A172 (cell line): ENCODE results near the gene KCNK13. TPM values are rescaled to one million over a fixed set of nuclear protein-coding genes. Genes with fewer than 3 reads are reported as not detected.

Experiments used
- DNase-seq: peaks from one replicate; pipeline ENCODE4 v3.0.0-alpha.2; 2015; ENCODE audit warnings: low spot score
- total RNA-seq: library from RNA; depleted of rRNA; stranded (reverse); fragments of >200 nt; shearing (Covaris generic); gene quantifications from 2 replicates; pipeline ENCODE4 v1.2.3, GENCODE V29; 2014

Gene KCNK13
- total RNA-seq, 1 experiment from 2014 or later, result not detected

DNA sequence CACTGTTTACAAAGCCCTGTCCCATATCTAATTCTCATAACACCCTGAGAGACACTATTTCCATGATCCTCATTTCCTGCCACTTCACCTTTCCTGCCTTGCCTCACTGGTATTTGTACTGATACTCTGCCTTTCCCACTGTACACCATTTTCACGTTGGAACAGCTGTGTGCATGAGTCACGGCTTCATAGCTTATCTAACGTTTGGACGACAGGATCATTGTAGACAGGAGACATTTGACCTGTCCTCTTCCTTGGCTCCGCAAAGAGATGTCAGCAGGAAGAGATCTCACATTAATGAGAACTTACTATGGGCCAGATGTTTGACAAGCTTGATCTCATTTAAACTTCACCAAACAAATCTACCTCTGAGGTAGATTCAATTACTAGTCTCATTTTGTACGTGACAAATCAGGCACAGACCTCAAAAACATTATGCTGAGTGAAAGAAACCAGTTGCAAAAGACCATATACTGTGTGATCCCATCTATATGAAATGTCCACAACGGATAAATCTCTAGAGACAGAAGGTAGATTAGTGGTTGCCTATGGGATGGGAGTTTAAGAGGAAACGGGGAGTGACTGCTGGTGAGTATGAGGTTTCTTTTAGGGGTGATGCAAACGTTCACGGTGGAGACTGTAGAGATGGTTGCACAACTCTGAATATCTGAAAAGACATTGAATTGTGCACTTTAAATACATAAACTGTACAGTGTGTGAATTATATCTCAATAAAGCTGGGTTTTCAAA is 71.2 kb downstream of the KCNK13 start:
- peak; percentile 18 for DNase-seq

DNA sequence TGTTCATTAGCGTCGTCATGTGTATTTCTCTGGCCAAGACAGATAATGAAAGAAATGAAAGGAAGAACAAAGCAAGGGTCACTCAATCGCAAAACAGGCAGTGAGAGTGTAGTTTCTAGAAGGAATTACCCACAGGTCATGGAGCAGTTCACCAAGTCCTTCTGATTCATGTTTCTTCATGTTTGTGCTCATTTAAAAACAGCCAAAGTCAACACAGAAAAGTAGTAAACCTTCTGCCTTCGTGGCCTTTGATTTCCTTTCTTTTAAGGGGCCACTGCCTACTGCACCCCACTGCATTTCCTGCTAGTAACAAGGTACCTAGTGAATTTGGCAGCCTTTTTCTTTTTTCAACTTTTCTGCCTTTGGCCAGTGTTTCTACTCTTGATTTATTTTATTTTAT is 75.1 kb downstream of the KCNK13 start:
- no peak for DNase-seq

DNA sequence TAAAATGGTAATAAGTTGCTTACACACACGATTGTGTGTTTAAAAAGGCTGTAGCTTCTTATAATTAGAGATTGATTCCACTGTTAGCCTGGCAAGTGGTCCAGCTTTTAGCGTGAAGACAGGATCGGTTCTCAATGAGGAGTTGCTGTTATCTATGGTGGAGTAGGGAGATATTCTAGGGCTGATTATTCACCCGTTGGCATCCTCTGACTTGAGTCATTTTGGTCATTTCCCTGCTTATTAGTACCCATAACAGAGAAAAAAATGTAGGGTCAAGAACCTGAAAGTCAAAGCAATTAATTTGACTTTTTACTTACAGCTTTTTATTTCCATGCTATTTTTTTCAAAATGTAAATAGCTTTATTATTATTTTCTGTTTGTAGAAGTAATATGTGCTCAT is 76.0 kb downstream of the KCNK13 start:
- DNase-seq, result peak; percentile 87

DNA sequence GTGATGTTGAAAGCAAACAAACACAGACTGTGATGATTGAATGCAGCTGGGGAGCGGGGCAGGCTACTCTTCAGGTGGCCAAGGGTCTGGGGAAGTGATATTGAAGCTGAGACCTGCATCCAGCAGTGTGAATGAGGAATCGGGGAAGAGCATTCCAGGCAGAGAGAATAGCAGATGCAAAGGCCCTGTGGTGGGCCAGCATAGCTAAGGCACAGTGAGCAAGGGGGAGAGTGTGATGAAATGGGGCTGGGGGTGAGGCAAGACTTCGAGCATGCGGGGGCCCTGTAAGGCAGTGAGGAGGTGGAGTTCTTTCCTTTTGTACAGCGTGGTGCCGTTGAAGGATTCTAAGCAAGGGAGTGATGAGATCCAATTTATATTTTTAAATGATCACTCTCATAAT is 77.4 kb downstream of the KCNK13 start:
- DNase-seq, result no peak

DNA sequence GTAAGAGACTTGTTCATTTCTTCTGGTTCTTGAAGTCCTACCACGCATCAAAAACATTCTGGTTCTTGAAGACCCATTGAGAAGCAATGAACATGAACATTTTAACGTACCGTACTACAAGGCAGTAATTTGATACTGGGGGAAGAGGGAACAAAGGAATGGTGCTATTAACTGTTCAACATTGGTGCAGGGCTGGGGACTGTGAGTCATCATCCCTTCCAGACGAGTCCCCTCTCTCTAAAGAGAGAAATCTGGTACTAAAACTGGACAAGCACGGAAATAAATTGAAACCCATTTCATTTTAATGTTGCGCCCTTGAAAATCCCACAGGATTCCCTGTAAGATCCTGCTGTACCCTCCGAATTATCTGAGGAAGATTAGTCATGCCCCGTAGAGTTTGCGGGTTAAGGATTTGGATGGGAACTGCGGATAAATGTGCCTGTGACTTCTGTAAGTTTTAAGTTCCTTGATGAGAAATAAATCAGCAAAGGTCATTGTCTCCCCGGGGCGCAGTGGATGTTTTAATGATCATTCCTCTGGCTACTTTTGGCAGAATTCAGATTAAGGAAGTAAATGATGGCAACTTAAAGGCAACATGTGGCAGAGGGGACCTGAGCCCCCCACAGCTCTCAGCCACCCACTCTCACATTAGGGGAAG is 78.6 kb downstream of the KCNK13 start:
- peak; percentile 75 for DNase-seq

DNA sequence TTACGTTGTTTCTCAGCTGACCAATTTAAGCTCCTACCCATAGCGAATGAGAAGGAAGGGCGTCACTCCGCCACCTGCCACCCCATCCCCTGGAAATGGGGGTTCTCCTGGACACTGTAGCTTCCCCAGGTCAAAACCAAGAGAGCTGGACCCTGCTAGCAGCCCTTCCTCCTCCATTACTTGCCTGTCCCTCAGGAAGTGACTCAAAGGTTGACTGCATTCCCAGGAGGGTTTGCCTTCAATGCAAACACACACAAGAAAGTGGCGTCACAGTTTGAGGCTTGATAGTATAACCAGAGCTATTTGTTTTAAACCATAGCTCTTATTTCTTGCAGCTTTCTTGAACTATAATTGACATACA is 79.1 kb downstream of the KCNK13 start:
- DNase-seq, result peak; percentile 90

DNA sequence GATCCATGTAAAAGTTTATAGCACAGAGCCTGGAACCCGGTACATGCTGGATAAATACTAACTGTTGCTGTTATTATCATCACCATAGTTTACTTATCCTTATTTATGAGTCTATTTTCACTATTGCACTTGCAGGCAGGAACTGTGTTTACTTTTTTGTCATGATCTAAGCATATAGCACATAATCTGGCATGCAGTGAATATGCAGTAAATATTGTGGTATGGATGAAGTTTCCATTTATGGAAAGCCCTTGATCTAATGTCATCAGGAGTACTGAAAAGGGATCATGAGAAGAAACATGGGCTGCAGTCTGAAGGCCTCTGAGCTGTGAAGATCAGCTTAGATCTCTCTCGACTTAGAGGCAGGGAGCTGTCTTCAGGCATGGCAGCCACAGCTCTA is 91.6 kb downstream of the KCNK13 start:
- no peak for DNase-seq

DNA sequence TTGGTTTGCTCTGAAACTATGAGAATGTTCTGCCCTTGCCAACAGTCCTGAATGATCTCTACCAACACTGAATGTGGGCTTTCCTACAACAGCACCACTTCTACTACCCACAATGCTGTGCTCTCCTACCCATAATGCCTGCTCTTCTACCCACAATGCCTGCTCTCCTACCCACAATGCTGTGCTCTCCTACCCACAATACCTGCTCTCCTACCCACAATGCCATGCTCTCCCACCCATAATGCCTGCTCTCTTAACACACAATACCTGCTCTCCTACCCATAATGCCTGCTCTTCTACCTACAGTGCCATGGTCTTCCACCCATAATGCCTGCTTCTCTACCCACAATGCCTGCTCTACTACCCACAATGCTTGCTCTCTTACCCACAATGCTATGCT is 92.3 kb downstream of the KCNK13 start:
- no peak for DNase-seq

DNA sequence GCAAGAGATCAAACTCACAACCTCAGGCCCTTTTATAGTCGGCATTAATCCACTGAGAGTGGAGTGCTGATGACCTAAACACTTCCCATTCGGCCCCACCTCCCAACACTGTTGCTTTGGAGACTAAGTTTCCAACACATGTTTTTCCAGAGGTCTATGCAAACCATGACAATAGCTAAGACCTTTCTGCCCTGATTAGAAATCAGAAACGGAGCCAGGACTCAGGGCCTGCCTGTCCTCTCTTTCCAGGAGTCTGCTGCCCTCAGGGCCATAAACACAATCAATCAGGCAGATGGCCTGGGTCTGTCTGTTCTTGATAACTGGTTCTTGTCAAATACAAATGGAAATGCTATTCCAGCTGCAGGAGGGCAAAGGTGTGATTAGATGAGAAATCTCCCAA is 97.4 kb downstream of the KCNK13 start:
- no peak for DNase-seq

DNA sequence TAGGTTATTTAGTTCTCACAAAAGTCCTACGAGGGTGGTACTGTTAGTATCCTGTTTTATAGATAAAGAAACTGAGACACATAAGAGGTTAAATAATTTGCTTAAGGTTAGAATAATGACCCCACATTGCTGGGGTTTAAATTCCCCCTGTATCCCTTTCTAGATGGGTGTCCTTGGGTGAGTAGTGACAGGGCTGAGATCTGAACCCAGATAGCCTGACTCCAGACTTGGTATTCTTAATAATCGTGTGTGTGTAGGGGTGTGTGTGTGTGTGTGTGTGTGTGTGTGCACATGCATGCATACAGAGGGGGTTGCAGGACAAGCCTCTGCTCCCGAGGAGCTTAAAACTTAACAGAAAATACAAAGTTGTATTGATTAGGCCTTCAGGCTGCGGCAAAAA is 97.9 kb downstream of the KCNK13 start:
- DNase-seq, result no peak

DNA sequence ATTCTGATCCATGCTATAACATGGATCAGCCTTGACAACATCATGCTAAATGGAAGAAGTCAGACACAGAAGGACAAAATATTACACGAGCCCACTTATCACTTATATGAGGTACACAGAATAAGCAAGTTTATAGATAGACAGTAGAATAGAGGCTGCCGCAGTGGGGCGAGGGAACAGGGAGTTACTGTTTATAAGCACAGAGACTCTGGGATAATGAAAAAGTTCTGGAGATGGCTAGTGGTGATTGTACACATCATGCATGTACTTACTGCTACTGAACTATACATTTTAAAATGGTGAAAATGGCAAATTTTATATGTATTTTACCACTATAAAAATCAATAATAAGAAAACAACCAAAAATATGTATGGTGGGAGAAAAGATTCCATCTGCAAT is 99.3 kb downstream of the KCNK13 start:
- DNase-seq, result no peak

DNA sequence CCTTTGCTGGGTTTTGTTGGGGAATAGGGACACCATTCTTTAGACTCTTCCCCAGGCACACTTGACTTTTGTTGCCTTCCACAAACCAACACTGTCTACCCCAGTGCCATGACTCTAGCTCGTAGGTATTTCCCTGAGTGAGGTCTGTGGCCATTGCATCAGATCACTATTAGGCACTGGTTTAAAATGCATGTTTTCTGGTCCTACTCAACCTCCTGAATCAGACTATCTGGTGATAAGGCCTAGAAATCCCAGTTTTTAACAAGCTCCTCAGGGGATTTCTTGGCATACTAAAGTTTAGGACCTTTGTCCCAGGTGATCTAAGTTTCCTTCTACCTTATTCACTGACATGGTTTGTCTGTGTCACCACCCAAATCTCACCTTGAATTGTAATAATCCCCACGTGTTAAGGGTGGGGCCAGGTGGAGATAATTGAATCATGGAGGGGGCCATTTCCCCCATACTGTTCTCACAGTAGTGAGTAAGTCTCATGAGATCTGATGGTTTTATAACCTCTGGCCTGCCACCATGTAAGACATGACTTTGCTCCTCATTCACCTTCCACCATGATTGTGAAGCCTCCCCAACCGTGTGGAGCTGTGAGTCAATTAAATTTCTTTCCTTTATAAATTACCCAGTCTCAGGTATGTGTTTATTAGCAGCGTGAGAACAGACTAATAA is 106.8 kb downstream of the KCNK13 start:
- no peak for DNase-seq

DNA sequence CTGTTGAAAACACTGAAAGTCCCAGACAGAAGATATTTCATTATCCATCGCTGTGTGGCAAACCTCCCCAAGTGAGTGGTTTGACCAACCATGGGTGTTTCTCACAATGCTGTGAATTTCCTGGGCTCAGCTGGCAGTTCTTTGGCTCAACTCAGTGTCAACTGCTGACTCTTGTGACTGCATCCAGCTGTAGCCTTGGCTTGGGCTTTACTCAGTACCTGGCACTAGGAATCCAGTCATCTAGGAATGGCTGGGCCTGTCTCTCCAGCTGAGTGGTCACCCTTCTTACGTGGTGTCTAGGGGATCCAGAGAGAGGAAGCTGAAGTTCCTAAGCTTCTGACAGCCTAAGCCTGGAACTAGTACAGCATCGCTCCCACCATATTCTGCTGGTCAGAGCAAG is 113.8 kb downstream of the KCNK13 start:
- DNase-seq, result no peak

DNA sequence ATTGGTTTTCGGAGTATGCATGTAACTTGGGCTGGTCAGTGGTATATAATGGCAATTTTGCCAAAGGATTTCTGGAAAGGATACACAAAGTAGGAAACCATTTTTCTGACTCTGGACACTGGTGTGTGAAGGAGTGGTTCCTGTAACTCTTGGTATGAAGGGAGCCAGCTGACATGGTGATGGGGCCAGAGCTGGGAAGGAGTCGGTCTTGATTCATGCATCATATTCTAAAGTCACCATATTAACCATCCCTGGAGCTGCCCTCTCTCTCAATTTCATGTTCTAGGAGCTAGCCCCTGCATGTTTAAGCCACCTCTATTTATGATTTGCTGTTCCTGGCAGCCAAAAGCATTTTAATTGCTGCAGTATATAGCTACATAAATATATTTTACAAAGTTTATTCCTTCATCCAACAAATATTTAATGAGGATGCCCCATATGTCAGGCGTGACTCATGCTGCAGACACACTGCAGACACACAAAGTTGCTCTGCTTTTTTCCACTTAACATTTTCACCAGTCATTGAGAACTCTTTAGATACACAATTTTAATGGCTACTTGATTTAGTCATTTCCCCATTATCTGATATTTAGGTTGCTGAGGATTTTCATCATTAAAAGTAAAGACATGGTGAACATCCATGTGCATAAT is 115.9 kb downstream of the KCNK13 start:
- peak; percentile 22 for DNase-seq

DNA sequence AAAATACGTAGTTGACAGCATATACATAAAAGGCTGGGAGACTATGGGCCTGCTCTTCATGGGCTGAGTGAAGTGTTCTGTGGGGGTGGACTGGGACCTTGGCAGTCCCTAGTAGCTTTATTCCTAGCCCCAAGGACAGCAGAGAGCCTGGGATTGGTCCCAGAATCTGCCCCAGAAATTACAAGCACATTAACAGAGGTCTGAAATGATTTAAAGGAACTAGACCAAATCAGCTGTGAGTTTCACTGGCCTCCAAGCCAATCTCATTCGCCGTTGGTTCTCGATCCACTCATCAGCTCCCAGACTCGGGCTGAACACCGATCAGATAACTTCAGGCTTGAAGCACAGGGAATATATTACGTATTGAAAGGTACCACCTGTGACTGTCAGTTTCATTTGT is 117.6 kb downstream of the KCNK13 start:
- DNase-seq, result no peak

DNA sequence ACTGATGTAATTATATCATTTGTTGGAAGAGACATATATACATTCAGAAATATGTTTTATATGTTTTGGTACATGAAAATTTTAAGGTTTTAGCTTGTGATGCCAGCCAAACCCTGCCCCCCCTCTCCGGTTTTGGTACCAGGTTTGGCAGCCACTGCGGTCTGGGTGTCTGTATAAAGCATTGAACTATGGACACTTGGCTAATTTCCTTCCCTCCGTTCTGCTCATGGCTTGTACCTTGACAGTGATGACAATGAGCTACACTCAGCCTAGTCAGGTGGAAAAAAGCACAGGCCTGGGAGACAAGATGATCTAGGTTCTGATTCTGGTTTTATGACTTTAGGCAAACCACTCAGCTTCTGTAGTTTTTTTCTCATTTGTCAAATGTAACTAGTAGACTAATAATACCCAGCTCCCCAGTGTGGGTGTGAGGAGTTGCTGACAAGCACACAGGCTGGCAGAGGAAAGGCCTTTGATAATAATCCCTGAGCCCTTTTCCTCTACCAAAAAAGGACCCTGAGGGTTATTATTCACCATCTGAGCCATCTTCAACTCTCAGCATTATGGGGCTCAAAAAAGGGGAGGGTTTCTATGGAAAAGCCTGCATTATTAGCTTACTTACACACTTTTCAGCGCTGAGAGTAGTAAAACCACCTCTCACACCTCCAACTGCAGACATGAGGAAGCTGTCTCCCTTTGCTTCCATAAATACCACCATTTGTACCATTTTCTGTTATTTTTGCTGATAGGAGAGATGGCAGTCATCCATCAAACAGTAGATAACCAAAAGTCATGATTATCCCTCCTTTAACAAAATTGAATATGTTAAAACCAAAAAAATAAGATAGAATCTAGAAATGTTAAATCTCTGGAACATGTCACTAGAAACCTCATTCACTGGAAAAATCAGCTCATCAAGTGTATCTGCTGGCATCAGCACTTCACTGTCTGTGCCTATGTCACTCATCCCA is 118.3 kb downstream of the KCNK13 start:
- DNase-seq, result no peak

DNA sequence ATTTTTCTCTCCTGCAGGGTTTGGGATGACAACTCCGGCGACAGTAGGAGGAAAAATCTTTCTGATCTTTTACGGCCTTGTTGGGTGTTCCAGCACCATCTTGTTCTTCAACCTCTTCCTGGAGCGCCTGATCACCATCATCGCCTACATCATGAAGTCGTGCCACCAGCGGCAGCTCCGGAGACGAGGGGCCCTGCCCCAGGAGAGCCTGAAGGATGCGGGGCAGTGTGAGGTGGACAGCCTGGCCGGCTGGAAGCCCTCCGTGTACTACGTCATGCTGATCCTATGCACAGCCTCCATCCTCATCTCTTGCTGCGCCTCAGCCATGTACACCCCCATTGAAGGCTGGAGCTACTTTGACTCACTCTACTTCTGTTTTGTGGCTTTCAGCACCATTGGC is 122.3 kb downstream of the KCNK13 start:
- no peak for DNase-seq

DNA sequence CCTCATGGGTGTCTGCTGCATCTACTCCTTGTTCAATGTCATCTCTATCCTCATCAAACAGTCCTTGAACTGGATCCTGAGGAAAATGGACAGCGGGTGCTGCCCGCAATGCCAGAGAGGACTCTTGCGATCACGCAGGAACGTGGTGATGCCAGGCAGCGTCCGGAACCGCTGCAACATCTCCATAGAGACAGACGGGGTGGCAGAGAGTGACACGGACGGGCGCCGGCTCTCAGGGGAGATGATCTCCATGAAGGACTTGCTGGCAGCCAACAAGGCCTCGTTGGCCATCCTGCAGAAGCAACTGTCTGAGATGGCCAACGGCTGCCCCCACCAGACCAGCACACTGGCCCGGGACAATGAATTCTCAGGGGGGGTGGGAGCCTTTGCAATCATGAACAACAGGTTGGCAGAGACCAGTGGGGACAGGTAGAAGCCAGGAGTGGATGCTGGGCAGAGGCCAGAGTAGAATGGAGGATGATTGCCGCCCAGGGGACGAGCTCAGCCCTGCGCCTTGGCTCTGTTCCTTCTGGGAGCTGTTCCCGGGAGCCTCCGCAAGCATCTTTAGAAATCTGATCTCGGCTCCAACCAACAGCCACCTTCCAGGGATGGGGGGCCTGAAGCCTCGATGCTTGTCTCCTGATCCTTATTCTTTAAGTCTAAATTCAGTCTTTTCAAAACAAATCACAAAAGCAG is 122.9 kb downstream of the KCNK13 start:
- no peak for DNase-seq

DNA sequence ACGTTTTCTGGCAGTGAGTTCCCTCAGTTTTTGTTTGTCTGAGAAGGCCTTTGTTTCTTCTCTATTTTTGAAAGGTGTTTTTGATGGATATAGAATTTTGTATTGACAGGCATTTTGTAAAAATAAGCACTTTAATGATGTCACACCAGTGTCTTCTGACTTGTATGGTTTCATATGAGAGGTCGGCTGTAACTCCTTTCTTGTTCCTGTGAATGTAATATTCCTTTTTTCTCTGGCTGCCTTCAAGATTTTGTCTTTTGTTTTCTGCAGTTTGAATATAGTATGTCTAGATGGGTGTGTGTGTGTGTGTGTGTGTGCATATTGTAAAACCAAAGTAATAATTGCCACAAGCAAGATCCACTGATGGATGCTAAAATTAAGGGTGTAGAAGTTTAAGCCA is 126.8 kb downstream of the KCNK13 start:
- no peak for DNase-seq

DNA sequence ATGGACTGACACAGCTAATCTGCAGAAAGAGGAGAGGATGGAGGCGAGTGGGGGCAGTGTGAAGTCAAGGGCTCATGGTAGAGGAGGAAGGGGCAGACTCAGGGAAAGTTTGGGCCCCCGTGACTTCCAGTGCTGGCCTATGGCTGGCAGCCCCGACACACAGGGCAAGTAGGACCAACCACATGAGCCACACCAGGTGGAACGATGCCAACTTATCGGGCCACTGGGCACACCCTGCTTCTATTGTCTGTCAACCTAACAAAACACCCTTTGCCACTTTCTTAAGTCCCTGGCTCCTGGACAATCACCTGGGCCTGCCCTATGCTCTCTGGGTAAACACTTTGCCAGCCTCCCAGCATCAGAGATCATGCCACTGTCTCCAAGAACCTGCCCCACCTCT is 129.4 kb downstream of the KCNK13 start:
- no peak for DNase-seq

DNA sequence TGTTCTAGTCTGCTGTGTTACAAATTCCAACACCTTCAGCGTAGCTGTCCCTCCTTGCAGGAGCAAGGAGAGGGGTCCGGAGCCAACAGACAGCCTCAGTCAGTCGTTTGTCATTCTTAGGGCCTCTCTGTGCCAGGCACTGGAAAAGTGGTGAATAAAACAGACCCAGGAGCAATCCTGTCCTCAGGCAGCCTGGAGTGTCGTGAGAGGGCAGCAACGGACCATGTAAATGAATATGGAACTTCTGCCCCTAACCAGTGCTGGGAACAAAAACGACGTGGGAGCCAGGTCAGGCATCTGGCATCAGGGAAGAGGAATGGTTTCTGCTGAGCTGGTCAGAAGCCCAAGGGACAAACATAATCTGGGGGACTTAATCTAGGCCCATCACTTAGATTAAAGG is 129.8 kb downstream of the KCNK13 start:
- DNase-seq, result no peak
